ENCODE data around the gene PDE4DIP.
"Not testable (repeated sequence)": the region's sequence is repeated elsewhere in the genome, so short reads cannot be mapped to it uniquely, and the experiment has no call there.

DNA sequence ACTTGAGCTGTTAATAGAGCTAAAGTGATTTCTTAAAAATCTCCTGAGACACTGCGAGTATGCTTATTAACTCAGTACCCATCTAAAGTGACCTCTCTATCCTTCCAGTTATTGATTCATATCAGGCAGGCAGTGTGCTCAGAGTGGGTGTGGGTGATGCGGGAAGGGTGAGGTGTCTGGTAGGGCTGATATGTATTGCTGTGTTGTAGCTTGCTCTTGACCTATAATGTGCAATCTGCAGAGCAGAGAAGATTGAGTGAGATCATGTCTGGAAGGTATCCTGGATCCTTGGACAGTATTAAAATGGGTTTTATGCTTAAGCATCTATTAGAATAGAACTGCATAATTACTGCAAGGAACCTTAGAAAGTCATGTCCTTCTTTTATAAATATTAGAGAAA is 15.8 kb downstream of the PDE4DIP start:
- TF ChIP-seq, protein P1, sequence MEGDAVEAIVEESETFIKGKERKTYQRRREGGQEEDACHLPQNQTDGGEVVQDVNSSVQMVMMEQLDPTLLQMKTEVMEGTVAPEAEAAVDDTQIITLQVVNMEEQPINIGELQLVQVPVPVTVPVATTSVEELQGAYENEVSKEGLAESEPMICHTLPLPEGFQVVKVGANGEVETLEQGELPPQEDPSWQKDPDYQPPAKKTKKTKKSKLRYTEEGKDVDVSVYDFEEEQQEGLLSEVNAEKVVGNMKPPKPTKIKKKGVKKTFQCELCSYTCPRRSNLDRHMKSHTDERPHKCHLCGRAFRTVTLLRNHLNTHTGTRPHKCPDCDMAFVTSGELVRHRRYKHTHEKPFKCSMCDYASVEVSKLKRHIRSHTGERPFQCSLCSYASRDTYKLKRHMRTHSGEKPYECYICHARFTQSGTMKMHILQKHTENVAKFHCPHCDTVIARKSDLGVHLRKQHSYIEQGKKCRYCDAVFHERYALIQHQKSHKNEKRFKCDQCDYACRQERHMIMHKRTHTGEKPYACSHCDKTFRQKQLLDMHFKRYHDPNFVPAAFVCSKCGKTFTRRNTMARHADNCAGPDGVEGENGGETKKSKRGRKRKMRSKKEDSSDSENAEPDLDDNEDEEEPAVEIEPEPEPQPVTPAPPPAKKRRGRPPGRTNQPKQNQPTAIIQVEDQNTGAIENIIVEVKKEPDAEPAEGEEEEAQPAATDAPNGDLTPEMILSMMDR (IDR thresholded peaks at IDR 0.05), result not testable (repeated sequence)
- not testable (repeated sequence) for TF ChIP-seq POLR2A, EP300, POLR2AphosphoS5 (IDR thresholded peaks at IDR 0.05)
